ENCODE data around the gene SIRT2.
"Not testable (repeated sequence)": the region's sequence is repeated elsewhere in the genome, so short reads cannot be mapped to it uniquely, and the experiment has no call there.

Gene SIRT2

DNA sequence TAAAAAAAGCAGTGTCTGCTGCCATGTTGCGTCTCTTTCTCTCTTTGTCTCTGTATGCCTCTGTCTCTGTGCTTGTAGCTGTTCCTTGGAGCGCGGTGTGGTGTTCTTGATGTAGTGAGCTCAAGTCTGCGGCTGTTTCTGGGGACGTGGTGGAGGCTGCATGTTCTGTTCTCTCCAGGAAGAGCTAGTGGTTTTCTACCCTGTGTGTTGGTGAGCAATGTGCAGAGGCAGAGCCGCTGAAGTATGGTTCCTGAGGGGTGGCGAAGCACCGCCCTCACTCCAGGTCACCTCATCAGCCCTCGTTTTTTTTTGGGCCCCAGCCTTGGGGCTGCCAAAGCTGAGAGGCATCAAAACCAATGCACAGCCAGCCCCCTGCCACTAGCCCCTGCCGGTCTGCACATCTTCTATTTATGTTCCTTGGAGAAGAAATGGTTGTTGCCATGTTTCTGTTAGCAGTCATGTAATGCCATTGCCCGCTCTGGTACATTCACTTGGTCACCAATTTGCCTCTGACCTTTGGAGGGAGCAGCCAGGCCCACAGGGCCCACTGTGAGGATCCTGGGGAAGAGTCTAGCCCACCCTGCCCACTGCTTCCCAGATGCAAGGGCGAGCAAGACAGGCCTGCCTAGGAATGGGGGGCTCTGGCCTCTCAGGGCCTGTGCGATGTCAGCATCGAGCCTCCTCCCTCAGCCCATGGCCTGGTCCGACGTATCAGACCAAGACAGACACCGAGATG, 56.8 kb downstream of the SIRT2 start:
- DNase-seq, result no peak

- DNase-seq, result no peak
Observed at GRCh38 chr19:38841787-38842438, 57.5 kb downstream of the SIRT2 start.

DNA sequence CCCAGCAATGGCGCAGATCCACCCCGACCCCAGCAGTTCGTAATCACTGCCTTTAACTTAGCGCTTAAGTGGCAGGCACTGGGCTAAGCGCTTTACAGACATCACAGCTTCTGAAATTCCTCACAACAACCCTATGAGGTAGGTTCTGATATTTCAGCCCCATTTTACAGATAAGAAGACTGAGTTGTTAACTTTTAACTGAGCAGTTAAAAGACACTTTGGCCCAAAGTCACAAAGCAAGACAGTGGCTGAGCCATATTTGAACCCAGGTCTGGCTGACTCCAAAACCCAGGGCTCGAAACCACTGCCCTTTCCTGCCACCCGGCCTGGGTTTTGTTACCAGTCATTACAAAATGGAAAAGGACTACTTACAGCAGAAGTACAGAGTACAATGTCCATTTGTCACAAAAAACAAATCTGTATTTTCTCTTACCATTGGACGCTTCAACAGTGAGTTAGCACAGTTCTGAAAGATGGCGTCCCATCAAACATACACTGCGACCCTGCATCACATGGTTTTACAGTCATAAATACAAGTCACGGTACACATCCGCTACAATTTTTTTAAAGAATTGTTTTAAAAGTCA, 58.1 kb downstream of the SIRT2 start:
- no peak for DNase-seq

- DNase-seq, result no peak
Observed at GRCh38 chr19:38840583-38840968, 58.8 kb downstream of the SIRT2 start.

- no peak for DNase-seq
Observed at GRCh38 chr19:38839816-38840582, 59.4 kb downstream of the SIRT2 start.

DNA sequence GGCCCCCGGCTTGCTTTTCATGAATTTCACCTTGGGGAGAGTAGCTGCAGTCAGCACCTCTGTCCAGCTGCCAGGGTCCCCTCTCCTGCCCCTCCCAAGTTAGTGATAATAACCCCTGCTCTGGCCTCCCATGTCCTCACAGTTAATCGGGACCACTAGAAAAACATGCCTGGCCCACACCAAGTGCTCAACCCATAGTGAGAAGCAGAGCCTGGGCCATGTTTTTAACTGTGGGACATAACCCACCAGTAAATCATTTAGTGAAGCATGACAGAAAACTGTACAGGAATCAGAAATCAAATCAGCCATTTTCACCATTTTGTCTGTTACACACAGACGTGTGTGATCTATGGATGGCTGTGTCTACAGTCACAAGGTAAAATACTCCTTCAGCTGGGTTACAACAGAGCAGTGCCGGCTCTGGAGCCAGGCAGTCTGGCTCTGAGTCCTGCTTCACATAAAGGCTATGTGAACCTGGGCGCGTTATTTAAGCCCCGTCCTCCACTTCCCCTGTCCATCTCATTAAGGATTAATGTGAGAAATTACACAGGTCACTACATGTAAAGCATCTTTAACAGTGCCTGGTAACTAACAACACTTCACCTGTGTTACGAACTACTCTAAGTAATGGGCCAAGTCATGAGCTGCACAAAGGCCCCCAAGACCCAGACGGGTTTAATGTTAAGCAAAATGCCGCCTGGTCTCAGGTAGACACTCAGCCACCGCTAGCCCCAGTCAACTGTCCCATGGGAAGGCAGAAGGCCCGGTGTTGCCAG, 60.2 kb downstream of the SIRT2 start:
- no peak for DNase-seq

DNA sequence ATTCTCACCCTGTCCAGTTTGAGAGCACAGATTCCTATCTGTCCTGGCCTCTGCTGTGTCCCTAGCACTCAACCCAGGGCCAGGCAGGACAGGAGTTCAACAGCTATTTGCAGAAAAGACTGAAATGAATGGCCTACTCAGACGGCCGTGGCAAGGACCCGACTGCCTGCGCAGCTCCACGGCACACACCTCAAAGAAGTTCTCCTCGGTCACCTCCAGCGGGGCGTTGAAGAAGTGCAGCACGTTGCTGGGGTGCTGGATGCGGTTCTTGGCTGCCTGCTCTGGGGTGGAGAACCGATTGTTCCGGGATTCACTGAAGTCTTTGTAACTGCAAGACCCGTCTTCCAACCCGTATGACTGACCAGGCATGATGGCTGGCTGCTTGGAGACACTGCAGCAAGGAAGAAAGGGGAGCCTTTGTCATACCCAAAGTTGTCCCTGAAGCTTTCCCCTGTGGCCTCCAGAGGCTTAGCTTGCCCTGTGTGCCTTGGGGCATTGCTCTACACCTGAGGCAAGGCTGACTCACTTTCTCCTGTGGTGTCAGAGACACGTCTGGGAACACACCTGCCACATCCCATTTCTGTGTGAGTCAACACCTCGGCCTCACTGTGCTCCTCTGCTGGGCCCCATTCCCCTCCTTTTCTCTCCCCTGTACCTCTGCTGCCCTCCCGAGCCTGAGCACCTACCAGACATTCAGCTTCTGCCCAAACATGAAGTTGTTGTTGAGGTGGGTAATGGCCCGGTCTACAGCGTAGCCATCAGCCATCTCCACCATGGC, 61.0 kb downstream of the SIRT2 start:
- no peak for DNase-seq

DNA sequence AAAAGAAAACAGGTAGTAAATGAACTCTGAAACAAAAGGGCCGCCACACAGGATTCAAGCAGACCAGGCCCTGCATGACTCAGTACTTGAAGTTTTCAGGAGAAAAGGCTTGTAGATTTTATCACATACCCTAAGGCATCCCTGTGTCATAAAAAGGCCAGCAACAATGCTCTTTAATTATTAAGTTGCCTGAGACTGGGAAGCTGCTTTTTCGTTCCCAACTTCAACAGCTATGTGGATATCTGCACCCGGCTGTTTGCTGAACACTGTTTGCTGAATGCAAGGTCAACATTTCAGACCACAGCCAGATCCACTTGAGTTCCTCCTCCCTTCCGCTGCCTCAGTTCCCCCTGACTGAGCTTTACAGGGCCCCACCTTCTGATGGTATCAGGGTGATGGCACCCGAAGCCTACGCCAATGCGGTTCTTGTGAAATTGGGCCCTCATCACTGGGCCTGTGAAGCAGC, 61.7 kb downstream of the SIRT2 start:
- no peak for DNase-seq

- no peak for DNase-seq
Observed at GRCh38 chr19:38836983-38837626, 62.3 kb downstream of the SIRT2 start.

DNA sequence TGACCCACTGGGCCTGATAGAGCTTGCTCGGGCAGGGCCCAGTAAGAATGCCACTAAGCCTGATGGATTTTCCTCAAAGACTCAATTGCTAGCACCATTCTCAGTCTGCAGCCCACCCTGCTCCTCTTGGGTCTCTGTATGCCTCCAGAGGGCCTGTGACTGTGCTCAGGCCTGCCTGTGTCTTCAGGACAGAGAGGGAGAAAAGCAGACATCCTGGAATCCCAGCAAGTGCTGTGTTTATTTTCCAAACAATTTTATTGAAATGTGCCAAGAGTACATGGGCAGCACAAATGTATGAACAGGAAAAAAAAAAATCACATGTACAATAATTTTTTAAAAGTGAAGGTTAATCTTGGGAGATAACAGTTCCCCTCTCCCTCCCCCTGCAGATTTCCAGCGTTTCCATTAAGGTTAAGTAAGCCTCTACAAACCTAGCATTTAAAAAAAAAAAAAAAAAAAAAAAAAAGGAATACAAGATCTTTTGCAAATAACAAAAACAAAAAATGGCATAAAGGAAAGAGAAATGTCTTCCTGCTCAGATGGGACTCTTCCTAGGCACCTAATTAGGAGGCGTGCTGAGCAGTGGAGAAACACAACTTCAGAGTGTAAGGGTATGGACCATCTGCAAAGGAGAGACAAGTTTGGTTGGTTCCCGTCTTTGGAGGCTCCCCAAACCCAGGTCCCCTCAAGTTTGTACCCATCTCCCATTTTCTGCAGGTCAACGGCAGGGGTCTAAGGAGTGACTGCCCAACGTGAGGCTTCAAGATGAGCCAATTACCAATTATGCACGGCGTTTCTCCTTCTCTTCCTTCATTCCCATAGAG, 63.0 kb downstream of the SIRT2 start:
- no peak for DNase-seq

- no peak for DNase-seq
Observed at GRCh38 chr19:38834590-38834989, 64.8 kb downstream of the SIRT2 start.

DNA sequence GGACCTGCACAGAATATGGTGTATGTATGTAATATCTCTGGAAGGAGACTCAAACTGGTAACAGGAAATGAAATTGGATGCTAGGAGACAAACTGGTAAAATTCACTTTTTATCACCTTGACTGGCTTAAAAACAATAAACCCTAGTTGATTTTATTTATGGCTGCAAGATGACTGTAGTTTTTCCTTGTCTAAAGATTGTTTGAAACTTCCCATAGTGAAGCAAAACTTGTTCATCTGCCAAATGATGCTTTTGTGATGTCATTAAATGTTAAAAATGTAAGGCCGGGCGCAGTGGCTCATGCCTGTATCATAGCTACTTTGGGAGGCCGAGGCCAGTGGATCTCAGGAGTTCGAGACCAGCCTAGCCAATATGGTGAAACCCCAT, 65.3 kb downstream of the SIRT2 start:
- DNase-seq, result no peak

GRCh38 chr19:38833092-38833425, 66.4 kb downstream of the SIRT2 start:
- DNase-seq, result peak; percentile 38

DNA sequence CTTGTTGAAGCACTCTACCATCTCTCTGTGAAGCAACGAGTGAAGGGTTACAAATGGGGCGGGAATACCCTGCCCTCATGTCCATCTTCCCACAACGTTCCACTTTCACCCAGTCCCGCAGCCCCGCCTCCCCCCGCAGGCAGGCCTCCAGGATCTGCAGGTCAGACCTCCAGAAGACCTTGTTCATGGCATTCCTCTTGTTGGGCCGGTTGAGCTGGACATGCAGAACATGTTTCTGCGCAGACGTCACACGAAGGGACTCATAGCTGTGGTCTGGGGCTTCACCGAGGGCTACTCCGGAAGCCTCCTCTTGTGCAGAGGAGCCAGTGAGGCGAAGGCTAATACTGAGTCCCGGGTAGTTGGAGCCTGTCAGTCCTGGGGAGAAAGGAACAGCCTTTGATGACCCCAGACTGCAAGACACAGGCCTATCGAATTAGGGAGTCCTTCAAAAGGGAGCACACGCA, 68.2 kb downstream of the SIRT2 start:
- DNase-seq, result peak; percentile 43

- DNase-seq, result no peak
Observed at GRCh38 chr19:38830039-38830733, 69.2 kb downstream of the SIRT2 start.

DNA sequence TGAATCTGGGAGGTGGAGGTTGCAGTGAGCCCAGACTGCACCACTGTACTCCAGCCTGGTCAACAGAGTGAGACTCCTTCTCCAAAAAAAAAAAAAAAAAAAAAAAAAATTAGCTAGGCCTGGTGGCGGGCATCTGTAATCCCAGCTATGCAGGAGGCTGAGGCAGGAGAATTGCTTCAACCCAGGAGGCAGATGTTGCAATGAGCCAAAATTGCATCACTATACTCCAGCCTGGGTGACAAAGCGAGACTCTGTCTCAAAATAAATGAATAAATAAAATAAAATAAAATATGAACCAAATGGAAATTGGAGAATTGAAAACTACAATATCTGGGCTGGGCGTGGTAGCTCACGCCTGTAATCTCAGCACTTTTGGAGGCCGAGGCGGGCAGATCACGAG, 70.2 kb downstream of the SIRT2 start:
- DNase-seq, result not testable (repeated sequence)
